ENCODE results near the gene LHFPL2.

GRCh38 chr5:78562714-78563330, 85.8 kb downstream of the LHFPL2 start:
- TF ChIP-seq CTCF (IDR thresholded peaks at IDR 0.05) = no peak
- no peak for TF ChIP-seq POLR2A (IDR thresholded peaks at IDR 0.05)

Data from esophagus squamous epithelium (tissue), 4 donors.